ENCODE results near the gene ZSCAN10. TPM values are rescaled to one million over a fixed set of nuclear protein-coding genes. Genes with fewer than 3 reads are reported as not detected.
"Not testable (repeated sequence)": the region's sequence is repeated elsewhere in the genome, so short reads cannot be mapped to it uniquely, and the experiment has no call there.

The ZSCAN10 gene
- total RNA-seq, 1 donor from 2014 or later = 0.74 TPM

DNA sequence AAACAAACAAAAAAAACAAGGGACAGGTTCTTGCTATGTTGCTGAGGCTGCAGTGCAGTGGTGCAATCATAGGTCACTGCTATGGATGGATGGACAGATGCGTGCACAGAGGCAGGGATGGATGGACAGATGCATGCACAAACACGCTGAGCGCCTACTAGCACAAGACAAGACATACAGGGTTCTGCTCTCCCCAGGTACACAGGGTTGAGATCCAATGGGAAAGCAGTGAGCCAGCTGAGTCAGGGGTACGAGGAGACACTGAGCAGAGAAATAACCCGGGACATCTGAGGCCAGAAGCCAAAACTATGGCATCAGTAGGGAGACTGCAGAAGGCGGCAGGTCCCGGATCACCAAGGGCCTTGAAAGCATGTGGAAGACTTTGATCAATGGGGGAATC is 27.4 kb downstream of the ZSCAN10 start:
- H3K27ac Mint-ChIP-seq (ENCODE audit: unreplicated experiment) = no peak overlapping the region
- TF ChIP-seq, protein P1, sequence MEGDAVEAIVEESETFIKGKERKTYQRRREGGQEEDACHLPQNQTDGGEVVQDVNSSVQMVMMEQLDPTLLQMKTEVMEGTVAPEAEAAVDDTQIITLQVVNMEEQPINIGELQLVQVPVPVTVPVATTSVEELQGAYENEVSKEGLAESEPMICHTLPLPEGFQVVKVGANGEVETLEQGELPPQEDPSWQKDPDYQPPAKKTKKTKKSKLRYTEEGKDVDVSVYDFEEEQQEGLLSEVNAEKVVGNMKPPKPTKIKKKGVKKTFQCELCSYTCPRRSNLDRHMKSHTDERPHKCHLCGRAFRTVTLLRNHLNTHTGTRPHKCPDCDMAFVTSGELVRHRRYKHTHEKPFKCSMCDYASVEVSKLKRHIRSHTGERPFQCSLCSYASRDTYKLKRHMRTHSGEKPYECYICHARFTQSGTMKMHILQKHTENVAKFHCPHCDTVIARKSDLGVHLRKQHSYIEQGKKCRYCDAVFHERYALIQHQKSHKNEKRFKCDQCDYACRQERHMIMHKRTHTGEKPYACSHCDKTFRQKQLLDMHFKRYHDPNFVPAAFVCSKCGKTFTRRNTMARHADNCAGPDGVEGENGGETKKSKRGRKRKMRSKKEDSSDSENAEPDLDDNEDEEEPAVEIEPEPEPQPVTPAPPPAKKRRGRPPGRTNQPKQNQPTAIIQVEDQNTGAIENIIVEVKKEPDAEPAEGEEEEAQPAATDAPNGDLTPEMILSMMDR (IDR thresholded peaks at IDR 0.05; ENCODE audit: partially characterized antibody, unreplicated experiment) = no peak
- no peak overlapping the region for H3K4me3 Mint-ChIP-seq (ENCODE audit: unreplicated experiment)
- peaks cover 4% of the 10 kb centered on the region for H3K9me3 Mint-ChIP-seq (ENCODE audit: unreplicated experiment)
- peaks cover 9% of the 10 kb centered on the region for H3K27me3 Mint-ChIP-seq (ENCODE audit: unreplicated experiment)
- no peaks in the 10 kb centered on the region for H3K36me3 Mint-ChIP-seq (ENCODE audit: unreplicated experiment)
- H3K4me1 Mint-ChIP-seq (ENCODE audit: low read depth, unreplicated experiment) = peaks cover 5% of the 10 kb centered on the region
- DNase-seq = no peak

DNA sequence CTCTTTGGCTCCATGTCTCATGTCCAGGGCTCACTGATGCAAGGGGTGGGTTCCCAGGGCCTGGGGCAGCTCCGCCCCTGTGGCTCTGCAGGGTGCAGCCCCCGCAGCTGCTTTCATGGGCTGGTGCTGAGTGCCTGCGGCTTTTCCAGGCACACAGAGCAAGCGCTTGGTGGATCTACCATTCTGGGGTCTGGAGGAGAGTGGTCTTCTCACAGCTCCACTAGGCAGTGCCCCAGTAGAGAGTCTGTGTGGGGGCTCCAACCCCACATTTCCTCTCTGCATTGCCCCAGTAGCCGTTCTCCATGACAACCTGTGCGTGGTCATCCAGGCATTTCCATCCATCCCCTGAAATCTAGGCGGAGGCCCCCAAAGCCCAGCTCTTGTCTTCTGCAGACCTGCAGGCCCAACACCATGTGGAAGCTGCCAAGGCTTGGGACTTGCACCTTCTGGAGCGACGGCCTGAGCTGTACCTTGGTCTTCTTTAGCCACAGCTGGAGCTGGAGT is 28.4 kb downstream of the ZSCAN10 start:
- no peak overlapping the region for H3K27ac Mint-ChIP-seq (ENCODE audit: unreplicated experiment)
- no peak overlapping the region for H3K4me3 Mint-ChIP-seq (ENCODE audit: unreplicated experiment)
- no peak for DNase-seq
- peaks cover 7% of the 10 kb centered on the region for H3K27me3 Mint-ChIP-seq (ENCODE audit: unreplicated experiment)
- peaks cover 6% of the 10 kb centered on the region for H3K9me3 Mint-ChIP-seq (ENCODE audit: unreplicated experiment)
- no peaks in the 10 kb centered on the region for H3K36me3 Mint-ChIP-seq (ENCODE audit: unreplicated experiment)
- TF ChIP-seq, protein P1 (IDR thresholded peaks at IDR 0.05; ENCODE audit: partially characterized antibody, unreplicated experiment) = no peak
- H3K4me1 Mint-ChIP-seq (ENCODE audit: low read depth, unreplicated experiment) = peaks cover 5% of the 10 kb centered on the region

DNA sequence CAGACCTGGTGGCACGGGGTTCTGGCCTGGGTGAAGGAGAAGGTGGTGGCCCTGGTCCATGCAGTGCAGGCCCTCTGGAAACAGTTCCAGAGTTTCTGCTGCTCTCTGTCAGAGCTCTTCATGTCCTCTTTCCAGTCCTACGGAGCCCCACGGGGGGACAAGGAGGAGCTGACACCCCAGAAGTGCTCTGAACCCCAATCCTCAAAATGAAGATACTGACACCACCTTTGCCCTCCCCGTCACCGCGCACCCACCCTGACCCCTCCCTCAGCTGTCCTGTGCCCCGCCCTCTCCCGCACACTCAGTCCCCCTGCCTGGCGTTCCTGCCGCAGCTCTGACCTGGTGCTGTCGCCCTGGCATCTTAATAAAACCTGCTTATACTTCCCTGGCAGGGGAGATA is 29.9 kb downstream of the ZSCAN10 start:
- not testable (repeated sequence) for H3K4me1 Mint-ChIP-seq (ENCODE audit: low read depth, unreplicated experiment); H3K36me3 Mint-ChIP-seq (ENCODE audit: unreplicated experiment); H3K9me3 Mint-ChIP-seq (ENCODE audit: unreplicated experiment); H3K4me3 Mint-ChIP-seq (ENCODE audit: unreplicated experiment); H3K27me3 Mint-ChIP-seq (ENCODE audit: unreplicated experiment); DNase-seq; H3K27ac Mint-ChIP-seq (ENCODE audit: unreplicated experiment)

DNA sequence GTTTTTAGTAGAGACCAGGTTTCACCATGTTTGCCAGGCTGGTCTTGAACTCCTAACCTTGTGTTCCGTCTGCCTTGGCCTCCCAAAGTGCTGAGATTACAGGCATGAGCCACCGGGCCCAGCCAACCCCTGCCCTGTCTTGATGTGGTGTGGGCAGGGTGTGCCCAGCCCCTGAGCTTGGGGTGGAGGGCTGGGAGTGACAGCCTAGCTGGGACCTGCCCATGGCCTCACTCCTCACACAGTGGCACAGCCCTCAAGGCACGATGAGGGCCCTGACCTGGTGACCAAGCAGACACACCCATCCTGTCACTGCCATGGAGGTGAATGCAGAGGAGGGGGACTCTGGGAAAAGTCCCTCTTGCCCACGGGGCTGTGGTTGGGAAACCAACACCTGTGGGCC is 30.6 kb downstream of the ZSCAN10 start:
- Mint-ChIP-seq H3K9me3 (ENCODE audit: unreplicated experiment) (peaks cover 6% of the 10 kb centered on the region), H3K4me1 (ENCODE audit: low read depth, unreplicated experiment) (peaks cover 2% of the 10 kb centered on the region), H3K36me3 (ENCODE audit: unreplicated experiment) (no peaks in the 10 kb centered on the region), H3K27me3 (ENCODE audit: unreplicated experiment) (peaks cover 4% of the 10 kb centered on the region), H3K4me3 (ENCODE audit: unreplicated experiment) (no peak overlapping the region), H3K27ac (ENCODE audit: unreplicated experiment) (no peak overlapping the region)
- TF ChIP-seq, protein P1 (IDR thresholded peaks at IDR 0.05; ENCODE audit: partially characterized antibody, unreplicated experiment) = no peak
- DNase-seq = no peak

DNA sequence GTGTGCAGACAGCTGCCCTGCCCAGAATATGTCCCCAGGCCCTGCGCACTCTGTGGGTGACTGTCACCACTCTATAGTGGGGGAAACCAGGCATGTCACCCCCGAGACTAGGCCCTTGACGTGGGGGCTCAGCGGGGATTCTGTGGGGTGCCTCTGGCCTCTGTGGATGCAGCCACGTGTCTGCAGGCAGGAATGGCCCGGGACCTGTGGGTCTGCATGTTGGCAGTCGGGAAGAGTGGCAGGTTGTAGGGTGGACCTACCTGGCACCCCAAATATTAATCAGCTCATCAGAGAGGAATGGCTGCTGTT is 32.7 kb downstream of the ZSCAN10 start:
- Mint-ChIP-seq H3K9me3 (ENCODE audit: unreplicated experiment) (peaks cover 4% of the 10 kb centered on the region), H3K36me3 (ENCODE audit: unreplicated experiment) (no peaks in the 10 kb centered on the region)

More for the DNA sequence above, 32.7 kb downstream of the ZSCAN10 start:
- no peak for DNase-seq
- H3K4me3 Mint-ChIP-seq (ENCODE audit: unreplicated experiment) = no peak overlapping the region
- H3K27me3 Mint-ChIP-seq (ENCODE audit: unreplicated experiment) = peaks cover 1% of the 10 kb centered on the region
- no peaks in the 10 kb centered on the region for H3K4me1 Mint-ChIP-seq (ENCODE audit: low read depth, unreplicated experiment)
- TF ChIP-seq, protein P1 (IDR thresholded peaks at IDR 0.05; ENCODE audit: partially characterized antibody, unreplicated experiment) = no peak
- no peak overlapping the region for H3K27ac Mint-ChIP-seq (ENCODE audit: unreplicated experiment)
